SU-DHL-6 (cell line): ENCODE data around the gene GRIA3.
"Not testable (repeated sequence)": the region's sequence is repeated elsewhere in the genome, so short reads cannot be mapped to it uniquely, and the experiment has no call there.

Source experiments
- H2AFZ ChIP-seq: fragments of 200-600 bp; sonication (generic); 2 replicates; pipeline ENCODE4 v1.6.1; 2014; ENCODE audit warnings: low read depth, mild to moderate bottlenecking, moderate library complexity, mixed read lengths, antibody characterized with exemption, low read length; ENCODE audit not compliant: severe bottlenecking
- H3F3A ChIP-seq: fragments of 200-600 bp; shearing (Covaris generic); 2 replicates; pipeline ENCODE4 v1.6.0; 2016; ENCODE audit warnings: antibody characterized with exemption, mild to moderate bottlenecking; ENCODE audit not compliant: insufficient read depth
- H3K27ac ChIP-seq: fragments of 200-600 bp; sonication (generic); 2 replicates; pipeline ENCODE4 v1.5.1; 2016; ENCODE audit warnings: low read depth, mild to moderate bottlenecking, low read length, moderate library complexity, mixed read lengths
- H3K27me3 ChIP-seq: fragments of 200-600 bp; sonication (generic), shearing (Covaris generic); 2 replicates; pipeline ENCODE4 v1.6.0; 2014; ENCODE audit warnings: mild to moderate bottlenecking, low read length
- H3K36me3 ChIP-seq: fragments of 200-600 bp; sonication (generic); 2 replicates; pipeline ENCODE4 v1.6.1; 2014; ENCODE audit warnings: mild to moderate bottlenecking, low read length, mixed read lengths
- H3K4me2 ChIP-seq: fragments of 300-600, 200-600 bp; shearing (Covaris generic), sonication (generic); 2 replicates; pipeline ENCODE4 v1.6.0; 2014; ENCODE audit warnings: low read length, low read depth, mild to moderate bottlenecking; ENCODE audit not compliant: poor library complexity, severe bottlenecking
- H3K4me3 ChIP-seq: fragments of 200-600 bp; sonication (generic); 2 replicates; pipeline ENCODE4 v1.5.1; 2014; ENCODE audit warnings: antibody characterized with exemption, low read length, mild to moderate bottlenecking, mixed read lengths; ENCODE audit not compliant: insufficient read depth, poor library complexity, severe bottlenecking
- H3K79me2 ChIP-seq: fragments of 200-600 bp; sonication (generic); 2 replicates; pipeline ENCODE4 v1.6.1; 2014; ENCODE audit warnings: mild to moderate bottlenecking, low read length, moderate library complexity; ENCODE audit not compliant: insufficient read depth
- H3K9ac ChIP-seq: fragments of 200-600 bp; sonication (generic); 2 replicates; pipeline ENCODE4 v1.7.0; 2014; ENCODE audit warnings: mild to moderate bottlenecking, low read length
- H3K9me2 ChIP-seq: fragments of 200-600 bp; sonication (generic); replicated peaks from 2 replicates; pipeline ENCODE4 v1.6.1; 2014; ENCODE audit warnings: low read length; ENCODE audit not compliant: insufficient read depth
- H3K9me3 ChIP-seq: fragments of 200-600 bp; sonication (generic); 2 replicates; pipeline ENCODE4 v1.6.1; 2014; ENCODE audit warnings: low read length, mixed read lengths; ENCODE audit not compliant: insufficient read depth
- H4K20me1 ChIP-seq: fragments of 200-600 bp; sonication (generic); 2 replicates; pipeline ENCODE4 v1.6.1; 2014; ENCODE audit warnings: low read depth, mild to moderate bottlenecking, antibody characterized with exemption, low read length, moderate library complexity, mixed read lengths
- EZH2phosphoT487 ChIP-seq: fragments of 200-600 bp; sonication (generic), shearing (Covaris generic); conservative IDR thresholded peaks from 2 replicates; pipeline ENCODE4 v1.6.1; 2018; ENCODE audit warnings: mild to moderate bottlenecking, antibody characterized with exemption, low read length, moderate library complexity, mixed read lengths
- TF ChIP-seq, protein P1 (sequence below): fragments of 200-600 bp; sonication (generic); IDR thresholded peaks from one replicate; pipeline ENCODE4 v1.5.1; 2017; ENCODE audit warnings: antibody characterized with exemption, mild to moderate bottlenecking, low read length, moderate library complexity; ENCODE audit not compliant: insufficient read depth, poor library complexity, severe bottlenecking

The GRIA3 gene

DNA sequence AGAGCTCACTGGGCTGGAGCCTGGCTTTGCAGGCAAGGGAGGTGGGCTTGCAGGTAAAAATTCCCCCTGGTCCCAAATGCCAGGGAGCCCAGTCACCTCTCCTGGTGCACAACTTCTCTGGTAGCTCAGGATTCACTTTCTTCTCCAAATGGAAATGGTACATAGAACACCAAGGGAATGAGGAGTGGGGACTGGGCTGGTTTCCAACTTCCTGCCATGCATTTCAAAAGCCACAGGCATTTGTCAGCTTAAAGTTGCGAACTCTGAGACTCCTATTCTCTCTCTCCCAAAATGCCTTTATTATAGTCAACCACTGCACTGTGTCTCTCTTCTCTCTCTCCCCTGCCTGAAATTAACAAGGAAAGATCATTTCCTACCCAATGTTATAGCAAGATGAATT is 177.3 kb downstream of the GRIA3 start:
- no peaks in the 10 kb centered on the region for H3K9me3 ChIP-seq
- no peaks in the 10 kb centered on the region for H4K20me1 ChIP-seq

DNA sequence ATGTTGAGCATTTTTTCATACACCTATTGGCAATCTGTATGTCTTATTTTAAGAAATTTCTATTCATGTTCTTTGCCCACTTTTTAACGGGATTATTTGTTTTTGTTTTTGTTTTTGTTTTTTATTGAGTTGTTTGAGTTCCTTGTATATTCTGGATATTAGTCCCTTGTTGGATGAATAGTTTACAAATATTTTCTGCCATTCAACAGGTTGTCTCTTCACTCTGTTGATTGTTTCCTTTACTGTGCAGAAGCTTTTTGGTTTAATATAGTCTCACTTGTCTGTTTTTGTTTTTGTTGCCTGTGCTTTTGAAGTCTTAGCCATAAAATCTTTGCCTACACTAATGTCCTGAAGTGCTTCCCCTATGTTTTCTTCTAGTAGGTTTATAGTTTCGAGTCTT is 202.1 kb downstream of the GRIA3 start:
- not testable (repeated sequence) for H4K20me1 ChIP-seq, H3K79me2 ChIP-seq, H3K9me3 ChIP-seq, H3F3A ChIP-seq, H3K27me3 ChIP-seq, H3K27ac ChIP-seq, H2AFZ ChIP-seq, H3K9me2 ChIP-seq, H3K36me3 ChIP-seq, H3K4me2 ChIP-seq, H3K9ac ChIP-seq, H3K4me3 ChIP-seq

More for the DNA sequence above, 177.3 kb downstream of the GRIA3 start:
- Histone ChIP-seq H3K4me2 (no peak overlapping the region), H3K36me3 (no peaks in the 10 kb centered on the region), H3K27me3 (no peaks in the 10 kb centered on the region), H3K27ac (no peak overlapping the region), H3K79me2 (no peaks in the 10 kb centered on the region), H3K9me2 (no peaks in the 10 kb centered on the region), H3F3A (no peaks in the 10 kb centered on the region), H3K9ac (no peak overlapping the region), H3K4me3 (no peak overlapping the region), H2AFZ (no peak overlapping the region)
- TF ChIP-seq EZH2phosphoT487, result no peak
- TF ChIP-seq, protein P1, sequence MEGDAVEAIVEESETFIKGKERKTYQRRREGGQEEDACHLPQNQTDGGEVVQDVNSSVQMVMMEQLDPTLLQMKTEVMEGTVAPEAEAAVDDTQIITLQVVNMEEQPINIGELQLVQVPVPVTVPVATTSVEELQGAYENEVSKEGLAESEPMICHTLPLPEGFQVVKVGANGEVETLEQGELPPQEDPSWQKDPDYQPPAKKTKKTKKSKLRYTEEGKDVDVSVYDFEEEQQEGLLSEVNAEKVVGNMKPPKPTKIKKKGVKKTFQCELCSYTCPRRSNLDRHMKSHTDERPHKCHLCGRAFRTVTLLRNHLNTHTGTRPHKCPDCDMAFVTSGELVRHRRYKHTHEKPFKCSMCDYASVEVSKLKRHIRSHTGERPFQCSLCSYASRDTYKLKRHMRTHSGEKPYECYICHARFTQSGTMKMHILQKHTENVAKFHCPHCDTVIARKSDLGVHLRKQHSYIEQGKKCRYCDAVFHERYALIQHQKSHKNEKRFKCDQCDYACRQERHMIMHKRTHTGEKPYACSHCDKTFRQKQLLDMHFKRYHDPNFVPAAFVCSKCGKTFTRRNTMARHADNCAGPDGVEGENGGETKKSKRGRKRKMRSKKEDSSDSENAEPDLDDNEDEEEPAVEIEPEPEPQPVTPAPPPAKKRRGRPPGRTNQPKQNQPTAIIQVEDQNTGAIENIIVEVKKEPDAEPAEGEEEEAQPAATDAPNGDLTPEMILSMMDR, result no peak

- no peak overlapping the region for H3K27ac ChIP-seq
- H3K9me2 ChIP-seq, result no peaks in the 10 kb centered on the region
- H2AFZ ChIP-seq, result no peak overlapping the region
- no peak overlapping the region for H3K4me2 ChIP-seq
- no peaks in the 10 kb centered on the region for H3K36me3 ChIP-seq
- H3K27me3 ChIP-seq, result no peaks in the 10 kb centered on the region
- TF ChIP-seq, protein P1, result no peak
- TF ChIP-seq EZH2phosphoT487, result no peak
- no peak overlapping the region for H3K4me3 ChIP-seq
- H3K9me3 ChIP-seq, result no peaks in the 10 kb centered on the region
- no peaks in the 10 kb centered on the region for H3F3A ChIP-seq
- H3K79me2 ChIP-seq, result no peaks in the 10 kb centered on the region
- no peaks in the 10 kb centered on the region for H4K20me1 ChIP-seq
- H3K9ac ChIP-seq, result no peak overlapping the region
Observed at GRCh38 chrX:123392921-123393320, 208.8 kb downstream of the GRIA3 start.

DNA sequence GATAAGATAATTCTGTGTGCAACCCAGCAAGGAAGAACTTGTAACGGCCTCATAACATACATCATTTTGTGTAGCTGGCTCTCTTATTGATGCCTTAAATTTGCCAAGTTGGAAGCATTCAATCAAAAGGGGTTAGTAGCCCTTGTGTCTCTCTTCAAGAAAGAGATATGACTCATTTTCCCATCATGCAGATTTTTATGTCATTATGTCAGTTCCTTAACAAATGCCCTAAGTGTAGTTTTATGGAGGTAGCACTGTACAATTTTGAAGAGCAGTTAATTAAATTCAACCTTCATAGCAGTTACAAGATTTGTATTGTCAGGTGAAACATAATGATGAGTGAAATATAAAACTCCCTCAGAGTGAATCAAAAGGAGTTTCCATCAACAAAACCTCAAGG is 215.6 kb downstream of the GRIA3 start:
- no peak overlapping the region for H2AFZ ChIP-seq
- H3K9ac ChIP-seq, result no peak overlapping the region
- H3K9me2 ChIP-seq, result no peaks in the 10 kb centered on the region
- H3K9me3 ChIP-seq, result no peaks in the 10 kb centered on the region
- H3K79me2 ChIP-seq, result no peaks in the 10 kb centered on the region
- H3K27me3 ChIP-seq, result no peaks in the 10 kb centered on the region
- no peaks in the 10 kb centered on the region for H3F3A ChIP-seq
- H3K4me2 ChIP-seq, result no peak overlapping the region
- H3K27ac ChIP-seq, result no peak overlapping the region
- TF ChIP-seq EZH2phosphoT487, result no peak
- no peaks in the 10 kb centered on the region for H4K20me1 ChIP-seq
- no peaks in the 10 kb centered on the region for H3K36me3 ChIP-seq
- no peak overlapping the region for H3K4me3 ChIP-seq
